ENCODE results near the gene BANP.
"Not testable (repeated sequence)": the region's sequence is repeated elsewhere in the genome, so short reads cannot be mapped to it uniquely, and the experiment has no call there.

DNA sequence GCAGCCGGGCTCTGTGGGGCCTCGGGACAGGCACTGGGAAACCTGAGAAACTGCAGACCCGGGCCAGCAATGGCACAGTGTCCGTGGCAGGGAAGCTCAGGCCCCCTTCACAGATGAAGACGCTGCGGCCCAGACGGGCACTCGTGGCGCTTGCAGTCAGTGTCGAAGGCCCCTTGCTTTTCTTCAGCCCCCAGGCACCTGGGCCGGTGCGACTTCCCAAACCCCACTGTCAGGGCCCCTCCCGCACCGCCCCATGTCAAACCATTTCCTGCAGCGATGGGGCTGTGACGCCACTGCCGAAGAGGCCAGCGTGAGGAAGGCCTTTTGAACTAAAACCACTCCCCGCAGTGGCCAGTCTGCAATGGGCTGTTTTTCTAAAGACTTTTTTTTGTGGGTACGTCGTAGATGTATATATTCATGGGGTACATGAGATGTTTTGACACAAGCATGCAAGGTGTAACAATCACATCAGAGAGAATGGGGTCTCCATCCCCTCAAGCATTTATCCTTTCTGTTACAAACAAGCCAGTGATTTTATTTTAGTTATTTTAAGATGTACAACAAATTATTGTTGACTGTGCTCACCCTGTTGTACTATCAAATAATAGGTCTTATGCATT, 159.8 kb downstream of the BANP start:
- TF ChIP-seq, protein P1, sequence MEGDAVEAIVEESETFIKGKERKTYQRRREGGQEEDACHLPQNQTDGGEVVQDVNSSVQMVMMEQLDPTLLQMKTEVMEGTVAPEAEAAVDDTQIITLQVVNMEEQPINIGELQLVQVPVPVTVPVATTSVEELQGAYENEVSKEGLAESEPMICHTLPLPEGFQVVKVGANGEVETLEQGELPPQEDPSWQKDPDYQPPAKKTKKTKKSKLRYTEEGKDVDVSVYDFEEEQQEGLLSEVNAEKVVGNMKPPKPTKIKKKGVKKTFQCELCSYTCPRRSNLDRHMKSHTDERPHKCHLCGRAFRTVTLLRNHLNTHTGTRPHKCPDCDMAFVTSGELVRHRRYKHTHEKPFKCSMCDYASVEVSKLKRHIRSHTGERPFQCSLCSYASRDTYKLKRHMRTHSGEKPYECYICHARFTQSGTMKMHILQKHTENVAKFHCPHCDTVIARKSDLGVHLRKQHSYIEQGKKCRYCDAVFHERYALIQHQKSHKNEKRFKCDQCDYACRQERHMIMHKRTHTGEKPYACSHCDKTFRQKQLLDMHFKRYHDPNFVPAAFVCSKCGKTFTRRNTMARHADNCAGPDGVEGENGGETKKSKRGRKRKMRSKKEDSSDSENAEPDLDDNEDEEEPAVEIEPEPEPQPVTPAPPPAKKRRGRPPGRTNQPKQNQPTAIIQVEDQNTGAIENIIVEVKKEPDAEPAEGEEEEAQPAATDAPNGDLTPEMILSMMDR (IDR thresholded peaks at IDR 0.05), result not testable (repeated sequence)
- not testable (repeated sequence) for TF ChIP-seq EP300 (IDR thresholded peaks at IDR 0.05; ENCODE audit: borderline replicate concordance in 1 of 2, low read depth in 1 of 2, low read length in 1 of 2); TEAD4 (IDR thresholded peaks at IDR 0.05; ENCODE audit: borderline replicate concordance, insufficient read depth); CHD2 (IDR thresholded peaks at IDR 0.05; ENCODE audit: low read length, partially characterized antibody); POLR2AphosphoS5 (IDR thresholded peaks at IDR 0.05; ENCODE audit: low read depth, low read length)
- TF ChIP-seq, protein P2, sequence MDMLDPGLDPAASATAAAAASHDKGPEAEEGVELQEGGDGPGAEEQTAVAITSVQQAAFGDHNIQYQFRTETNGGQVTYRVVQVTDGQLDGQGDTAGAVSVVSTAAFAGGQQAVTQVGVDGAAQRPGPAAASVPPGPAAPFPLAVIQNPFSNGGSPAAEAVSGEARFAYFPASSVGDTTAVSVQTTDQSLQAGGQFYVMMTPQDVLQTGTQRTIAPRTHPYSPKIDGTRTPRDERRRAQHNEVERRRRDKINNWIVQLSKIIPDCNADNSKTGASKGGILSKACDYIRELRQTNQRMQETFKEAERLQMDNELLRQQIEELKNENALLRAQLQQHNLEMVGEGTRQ (IDR thresholded peaks at IDR 0.05; ENCODE audit: borderline replicate concordance, low read depth, low read length), result not testable (repeated sequence)
